Activated T-cell treated with anti-CD3 and anti-CD28 coated beads, Interleukin-2, amount 50 U/mL, for 72 hours (primary cell): ENCODE data around the gene FEV. TPM values are rescaled to one million over a fixed set of nuclear protein-coding genes. Genes with fewer than 3 reads are reported as not detected.

ENCODE experiments used
- ATAC-seq, 2 donors: fragments of 150-1000 bp; cut with Tn5 transposase; replicated peaks in 1 of 2; 2 replicates each; pipeline ENCODE4 v1.10.0; 2021; ENCODE audit warnings: moderate library complexity in 2 of 2, mild to moderate bottlenecking in 1 of 2
- DNase-seq, 2 donors: peaks; one replicate each; pipeline ENCODE4 v3.0.0; 2021 to 2022; ENCODE audit warnings: mixed read lengths in 1 of 2
- H3K27ac Mint-ChIP-seq: one replicate; pipeline ENCODE4 v1.8.0; 2022; ENCODE audit warnings: mild to moderate bottlenecking, moderate library complexity, mixed read lengths
- H3K27me3 Mint-ChIP-seq: one replicate; pipeline ENCODE4 v1.8.0; 2022; ENCODE audit warnings: low read depth, mixed read lengths
- H3K36me3 Mint-ChIP-seq, 2 donors: one replicate each; pipeline ENCODE4 v1.8.0; 2022; ENCODE audit warnings: mixed read lengths in 2 of 2, mild to moderate bottlenecking in 1 of 2; ENCODE audit not compliant: insufficient read depth in 2 of 2
- H3K4me1 Mint-ChIP-seq: one replicate; pipeline ENCODE4 v1.8.0; 2022; ENCODE audit warnings: low read depth, mixed read lengths
- H3K4me3 Mint-ChIP-seq, 2 donors: one replicate each; pipeline ENCODE4 v1.8.0; 2022; ENCODE audit warnings: mild to moderate bottlenecking in 2 of 2, mixed read lengths in 2 of 2, moderate library complexity in 2 of 2
- H3K9me3 Mint-ChIP-seq, 2 donors: one replicate each; pipeline ENCODE4 v1.8.0; 2022; ENCODE audit warnings: mixed read lengths in 2 of 2
- total RNA-seq, 2 donors: library from RNA; stranded (reverse); gene quantifications; one replicate each; pipeline ENCODE4 v1.2.3, GENCODE V29; 2022

Gene FEV
- total RNA-seq: not detected

- DNase-seq: no peak
- H3K27me3 Mint-ChIP-seq: peaks cover 86% of the 10 kb centered on the region
- no peak within 1 kb of the TSS for H3K27ac Mint-ChIP-seq
- H3K36me3 Mint-ChIP-seq: no peaks in the 10 kb centered on the region
- no peaks in the 10 kb centered on the region for H3K9me3 Mint-ChIP-seq
- H3K4me3 Mint-ChIP-seq: peak within 1 kb of the TSS; percentile 15 to 43
- no peak for ATAC-seq
- H3K4me1 Mint-ChIP-seq: peaks cover 24% of the 10 kb centered on the region
Observed at GRCh38 chr2:218985021-218985324, at the start of gene FEV. TSS of gene FEV (minus strand) at chr2:218985184. CDS start at chr2:218985075, 109 bp downstream.

GRCh38 chr2:219032051-219032745 lies 47.2 kb upstream of the FEV start:
- no peak overlapping the region for H3K4me3 Mint-ChIP-seq
- DNase-seq (no peak), ATAC-seq (no peak)
- H3K27ac Mint-ChIP-seq: no peak overlapping the region
- H3K4me1 Mint-ChIP-seq: no peaks in the 10 kb centered on the region
- H3K36me3 Mint-ChIP-seq: no peaks in the 10 kb centered on the region
- H3K9me3 Mint-ChIP-seq: no peaks in the 10 kb centered on the region
- H3K27me3 Mint-ChIP-seq: peaks cover 42% of the 10 kb centered on the region

GRCh38 chr2:219031005-219031738 lies 46.2 kb upstream of the FEV start:
- Mint-ChIP-seq H3K4me3 (no peak overlapping the region), H3K36me3 (no peaks in the 10 kb centered on the region), H3K9me3 (no peaks in the 10 kb centered on the region), H3K27me3 (peaks cover 34% of the 10 kb centered on the region), H3K4me1 (no peaks in the 10 kb centered on the region), H3K27ac (no peak overlapping the region)
- DNase-seq (no peak), ATAC-seq (no peak)

- peaks cover 26% of the 10 kb centered on the region for H3K27me3 Mint-ChIP-seq
- no peak for ATAC-seq
- no peak for DNase-seq
- no peak overlapping the region for H3K27ac Mint-ChIP-seq
- no peaks in the 10 kb centered on the region for H3K36me3 Mint-ChIP-seq
- H3K9me3 Mint-ChIP-seq: no peaks in the 10 kb centered on the region
- H3K4me3 Mint-ChIP-seq: no peak overlapping the region
- no peaks in the 10 kb centered on the region for H3K4me1 Mint-ChIP-seq
Observed at GRCh38 chr2:219030177-219030940, 45.4 kb upstream of the FEV start.

DNA sequence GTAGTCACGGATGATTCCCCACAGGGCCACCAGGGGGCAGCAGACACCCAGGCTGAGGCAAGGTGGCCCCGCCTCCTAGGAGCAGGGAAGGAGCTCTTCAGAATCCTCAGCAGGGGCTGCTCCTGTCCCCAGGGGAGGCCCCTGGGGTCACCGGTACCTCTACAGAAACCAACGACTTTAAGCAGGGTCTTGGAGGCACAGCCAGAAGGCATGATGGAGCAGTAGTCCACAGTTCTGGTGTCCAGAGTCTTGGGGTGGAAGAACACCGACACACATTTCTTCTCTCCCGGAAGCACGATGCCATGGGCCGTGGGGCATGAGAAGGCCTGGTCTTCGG lies 44.8 kb upstream of the FEV start:
- peak; percentile 81 for ATAC-seq
- Mint-ChIP-seq H3K9me3 (no peaks in the 10 kb centered on the region), H3K27ac (no peak overlapping the region), H3K27me3 (peaks cover 23% of the 10 kb centered on the region), H3K4me3 (no peak overlapping the region), H3K36me3 (no peaks in the 10 kb centered on the region), H3K4me1 (no peaks in the 10 kb centered on the region)
- DNase-seq: peak; percentile 77 to 79

DNA sequence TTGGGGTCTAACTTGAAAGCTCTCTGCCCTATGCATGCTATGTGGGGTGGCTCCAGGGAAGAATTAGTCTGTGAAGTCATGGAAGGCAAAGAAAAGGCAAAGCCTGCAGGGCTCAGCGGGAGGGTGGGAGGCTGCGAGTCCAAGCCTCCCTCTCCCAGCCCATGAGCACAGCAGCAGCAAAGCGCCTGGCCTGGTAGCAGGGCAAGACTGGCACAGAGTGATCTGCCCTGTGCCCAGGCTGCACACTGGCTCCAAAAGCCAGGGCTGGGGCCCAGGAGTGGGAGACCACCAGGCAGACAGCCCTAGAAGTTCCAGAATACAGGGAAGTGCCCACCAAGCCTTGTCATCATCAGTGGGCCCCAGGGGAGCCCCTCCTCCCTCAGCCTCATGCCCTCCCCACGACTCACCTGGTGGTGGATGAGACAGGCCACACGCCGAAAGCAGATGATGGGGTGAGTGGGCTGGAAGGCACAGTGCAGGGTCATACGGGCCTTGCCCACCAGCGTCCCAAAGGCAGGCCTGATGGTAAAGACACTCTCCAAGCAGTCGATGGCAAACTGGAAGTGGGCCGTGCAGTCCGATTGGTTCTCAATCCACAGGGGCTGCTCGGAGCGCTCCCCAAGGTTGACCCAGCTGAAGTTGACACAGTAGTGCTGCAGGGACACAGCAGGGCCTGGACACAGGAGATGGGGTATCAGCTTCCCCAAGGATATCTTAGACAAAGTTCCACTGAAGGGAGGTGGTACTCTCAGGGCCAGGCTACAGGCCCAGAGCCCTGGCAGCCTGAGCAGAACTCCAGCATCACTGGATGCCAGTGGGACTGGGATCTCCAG lies 44.2 kb upstream of the FEV start:
- H3K36me3 Mint-ChIP-seq: no peaks in the 10 kb centered on the region
- H3K27ac Mint-ChIP-seq: no peak overlapping the region
- H3K4me3 Mint-ChIP-seq: no peak overlapping the region
- ATAC-seq: peak; percentile 14 to 30
- no peaks in the 10 kb centered on the region for H3K4me1 Mint-ChIP-seq
- H3K9me3 Mint-ChIP-seq: no peaks in the 10 kb centered on the region
- DNase-seq: no peak
- H3K27me3 Mint-ChIP-seq: peaks cover 17% of the 10 kb centered on the region

GRCh38 chr2:219028141-219028540 lies 43.2 kb upstream of the FEV start:
- Mint-ChIP-seq H3K4me1 (no peaks in the 10 kb centered on the region), H3K36me3 (no peaks in the 10 kb centered on the region), H3K27ac (no peak overlapping the region), H3K4me3 (no peak overlapping the region), H3K9me3 (no peaks in the 10 kb centered on the region), H3K27me3 (peaks cover 7% of the 10 kb centered on the region)
- ATAC-seq (no peak), DNase-seq (no peak)

DNA sequence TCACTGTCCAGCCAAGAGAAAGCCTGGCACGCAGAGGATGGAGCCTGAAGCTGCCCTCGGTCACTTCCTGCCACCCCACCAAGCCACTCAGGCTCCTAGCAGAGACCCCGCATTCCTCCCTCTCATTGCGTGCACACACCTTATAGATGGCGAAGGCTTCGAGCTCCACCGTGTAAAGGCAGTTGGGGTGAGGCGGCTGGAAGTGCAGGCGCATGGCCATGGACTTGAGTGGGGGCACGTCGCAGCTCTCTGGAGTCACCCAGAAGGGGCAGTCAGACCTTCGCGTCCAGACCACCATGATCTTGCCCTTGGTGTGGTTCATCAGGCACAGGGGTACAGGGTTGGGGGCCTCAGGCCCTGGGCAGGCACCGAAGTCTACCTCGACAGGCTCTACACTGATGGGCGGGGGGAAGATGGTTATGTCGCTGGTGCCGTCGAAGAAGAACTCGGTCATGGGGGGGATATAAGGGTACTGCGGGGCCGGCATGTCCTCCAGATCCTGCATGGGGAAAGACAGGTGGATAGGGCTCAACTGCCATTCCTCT lies 42.6 kb upstream of the FEV start:
- Mint-ChIP-seq H3K9me3 (no peaks in the 10 kb centered on the region), H3K27ac (no peak overlapping the region), H3K27me3 (peaks cover 7% of the 10 kb centered on the region), H3K36me3 (no peaks in the 10 kb centered on the region), H3K4me1 (no peaks in the 10 kb centered on the region), H3K4me3 (no peak overlapping the region)
- DNase-seq (no peak), ATAC-seq (no peak)

DNA sequence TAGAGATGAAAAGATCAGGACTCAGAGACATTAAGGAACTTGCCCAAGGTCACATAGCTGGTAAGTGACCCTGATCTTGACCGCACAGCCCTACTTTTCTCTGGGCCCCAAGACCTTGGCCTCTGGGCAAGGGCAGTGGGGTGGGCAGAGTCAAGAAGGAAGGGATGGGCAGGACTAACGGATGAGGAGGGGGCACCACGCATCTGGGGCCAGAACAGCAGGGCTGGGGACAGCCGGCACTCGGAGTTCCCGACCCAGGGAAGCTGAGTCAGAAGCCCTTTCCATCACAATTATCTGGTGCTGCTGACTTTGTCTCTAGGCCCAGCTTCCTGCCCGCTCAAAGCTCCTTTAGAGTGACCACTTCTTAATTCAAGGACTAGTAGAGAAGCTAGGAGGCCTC lies 42.0 kb upstream of the FEV start:
- H3K27ac Mint-ChIP-seq: no peak overlapping the region
- no peak overlapping the region for H3K4me3 Mint-ChIP-seq
- no peaks in the 10 kb centered on the region for H3K9me3 Mint-ChIP-seq
- ATAC-seq (no peak), DNase-seq (no peak)
- peaks cover under 1% of the 10 kb centered on the region for H3K27me3 Mint-ChIP-seq
- H3K4me1 Mint-ChIP-seq: no peaks in the 10 kb centered on the region
- no peaks in the 10 kb centered on the region for H3K36me3 Mint-ChIP-seq

DNA sequence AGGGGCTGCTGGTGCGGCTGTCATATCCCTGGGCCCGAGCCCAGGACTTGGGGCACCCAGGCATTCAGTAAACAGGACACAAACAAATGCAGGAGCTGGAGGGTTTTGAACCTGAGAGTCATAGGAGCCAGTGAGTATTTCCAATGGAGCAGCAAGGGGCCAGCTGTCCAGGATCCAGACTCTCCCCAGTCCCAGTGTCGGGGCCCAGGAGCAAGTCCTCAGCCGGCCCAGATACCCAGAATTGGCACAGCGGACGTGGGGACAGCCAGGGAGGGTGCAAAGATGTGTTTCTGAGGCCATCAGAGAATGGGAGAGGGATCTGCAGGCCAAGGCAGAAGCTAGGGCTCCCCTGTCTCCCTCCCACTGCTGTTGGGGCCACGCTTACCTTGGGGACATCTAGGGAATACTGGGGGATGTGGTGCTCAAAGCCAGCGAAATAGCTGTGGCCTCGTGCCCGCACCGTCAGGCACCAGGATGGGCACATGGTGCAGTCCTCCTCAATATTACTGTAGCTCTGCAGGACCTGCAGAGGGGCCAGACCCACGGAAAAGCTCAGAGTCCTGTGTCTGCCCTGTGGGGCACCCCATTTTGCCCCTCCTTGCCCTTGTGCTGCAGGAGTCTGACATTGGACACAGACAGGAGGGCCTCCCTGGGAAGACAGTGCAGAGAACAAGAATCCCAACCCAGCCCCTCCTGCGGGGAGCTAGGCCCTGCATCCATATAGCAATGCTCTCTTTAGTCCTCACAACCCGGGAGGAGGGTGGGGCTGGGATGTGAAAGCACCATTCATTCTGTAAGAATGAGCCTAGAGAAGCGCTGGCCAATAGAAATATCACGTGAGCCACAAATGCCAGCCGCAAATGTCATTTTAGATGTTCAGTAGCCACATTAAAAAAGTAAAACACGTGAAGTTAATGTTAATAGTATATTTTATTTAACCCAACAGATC lies 40.9 kb upstream of the FEV start:
- Mint-ChIP-seq H3K27me3 (no peaks in the 10 kb centered on the region), H3K36me3 (no peaks in the 10 kb centered on the region), H3K9me3 (no peaks in the 10 kb centered on the region), H3K27ac (no peak overlapping the region), H3K4me3 (no peak overlapping the region), H3K4me1 (no peaks in the 10 kb centered on the region)
- DNase-seq (no peak), ATAC-seq (no peak)

DNA sequence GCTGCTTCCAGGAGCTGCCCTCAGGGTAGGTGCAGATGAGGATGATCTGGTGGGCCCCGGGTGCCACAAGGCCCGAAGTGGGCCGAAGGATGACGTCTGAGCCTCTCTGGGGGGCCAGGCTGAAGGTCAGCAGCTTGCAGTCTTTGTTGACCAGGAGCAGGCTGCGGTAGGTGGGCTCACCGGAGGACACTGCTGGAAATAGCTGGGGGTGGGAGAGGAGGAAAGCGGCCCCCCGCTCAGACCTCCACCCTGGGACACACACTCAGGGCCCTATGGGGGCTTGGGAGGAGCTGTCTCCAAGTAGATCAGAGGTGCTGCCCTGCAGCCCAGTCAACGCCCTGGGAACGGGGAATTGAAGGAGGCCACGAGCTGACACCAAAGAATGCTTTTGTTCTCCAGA lies 39.1 kb upstream of the FEV start:
- H3K4me3 Mint-ChIP-seq: no peak overlapping the region
- ATAC-seq: no peak
- H3K27me3 Mint-ChIP-seq: no peaks in the 10 kb centered on the region

DNA sequence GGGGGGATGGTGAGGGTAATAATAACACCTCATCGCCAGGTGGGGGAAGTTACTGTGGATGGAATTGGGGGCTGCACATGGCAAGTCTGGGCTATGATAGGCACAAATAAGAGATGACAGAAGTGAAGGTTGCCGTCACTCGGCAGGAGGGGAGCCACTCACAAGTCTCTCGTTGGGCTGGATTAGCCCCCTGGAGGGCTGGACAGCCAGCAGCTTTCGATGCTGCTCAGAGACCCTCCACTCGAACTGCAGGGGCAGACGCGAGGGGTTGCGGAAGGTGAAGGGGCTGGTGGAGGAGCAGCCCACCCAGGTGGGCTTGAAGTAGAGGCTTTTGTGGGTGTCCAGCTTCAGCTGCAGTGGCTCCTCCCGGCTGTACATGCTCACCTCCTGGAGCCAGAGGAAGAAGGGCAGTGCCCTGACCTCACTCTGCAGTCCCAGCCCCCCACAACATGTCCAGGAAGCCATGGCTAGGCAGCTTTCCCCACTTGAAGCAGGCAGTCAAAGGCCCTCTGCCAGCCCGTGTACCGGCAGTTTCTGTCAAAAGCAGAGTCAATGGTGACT lies 38.1 kb upstream of the FEV start:
- Mint-ChIP-seq H3K36me3 (no peaks in the 10 kb centered on the region), H3K27ac (no peak overlapping the region), H3K4me1 (no peaks in the 10 kb centered on the region), H3K9me3 (no peaks in the 10 kb centered on the region), H3K4me3 (no peak overlapping the region), H3K27me3 (no peaks in the 10 kb centered on the region)
- ATAC-seq (no peak), DNase-seq (no peak)

More for the DNA sequence above, 39.1 kb upstream of the FEV start:
- Mint-ChIP-seq H3K36me3 (no peaks in the 10 kb centered on the region), H3K4me1 (no peaks in the 10 kb centered on the region), H3K27ac (no peak overlapping the region), H3K9me3 (no peaks in the 10 kb centered on the region)
- no peak for DNase-seq
